ENCODE data around the gene OR13C5. TPM values are rescaled to one million over a fixed set of nuclear protein-coding genes. Genes with fewer than 3 reads are reported as not detected.
"Not testable (repeated sequence)": the region's sequence is repeated elsewhere in the genome, so short reads cannot be mapped to it uniquely, and the experiment has no call there.

OR13C5 gene, protein sequence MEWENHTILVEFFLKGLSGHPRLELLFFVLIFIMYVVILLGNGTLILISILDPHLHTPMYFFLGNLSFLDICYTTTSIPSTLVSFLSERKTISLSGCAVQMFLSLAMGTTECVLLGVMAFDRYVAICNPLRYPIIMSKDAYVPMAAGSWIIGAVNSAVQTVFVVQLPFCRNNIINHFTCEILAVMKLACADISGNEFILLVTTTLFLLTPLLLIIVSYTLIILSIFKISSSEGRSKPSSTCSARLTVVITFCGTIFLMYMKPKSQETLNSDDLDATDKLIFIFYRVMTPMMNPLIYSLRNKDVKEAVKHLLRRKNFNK
- total RNA-seq, result not detected

- intact Hi-C loops (cut with micrococcal nuclease); DNase-seq; H3K4me1 Mint-ChIP-seq (ENCODE audit: low read depth); H3K36me3 Mint-ChIP-seq; H3K9me3 Mint-ChIP-seq; H3K27ac Mint-ChIP-seq; POLR2A ChIA-PET; H3K27me3 Mint-ChIP-seq; CTCF ChIA-PET; H3K4me3 Mint-ChIP-seq: not testable (repeated sequence)
Measured at GRCh38 chr9:104599313-104599712, at the start of gene OR13C5. TSS of gene OR13C5 (minus strand) at chr9:104599413. CDS start at chr9:104599413, 0 bp downstream.

DNA sequence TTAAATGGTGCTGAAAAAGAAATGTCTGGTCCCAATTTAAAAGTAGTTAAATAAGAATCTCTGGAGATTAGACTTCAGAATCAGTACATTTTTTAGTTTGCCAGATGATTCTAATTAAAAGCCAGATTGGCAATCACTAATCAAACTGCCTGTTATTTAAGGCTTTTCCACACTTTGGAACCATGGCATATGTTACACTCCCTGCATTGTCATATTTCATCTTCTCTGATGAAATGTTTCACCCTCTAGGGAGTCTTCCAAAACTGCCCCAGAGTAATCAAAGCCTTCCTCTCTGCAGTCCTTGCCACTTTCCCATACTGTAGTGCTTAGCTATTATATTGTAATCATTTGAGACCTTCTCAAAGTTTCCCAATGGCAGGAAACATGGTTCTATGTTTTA is 36.2 kb upstream of the OR13C5 start:
- Mint-ChIP-seq H3K9me3 (peaks cover 18% of the 10 kb centered on the region), H3K27ac (no peak overlapping the region)

GRCh38 chr9:104633976-104634520 is 34.8 kb upstream of the OR13C5 start:
- Mint-ChIP-seq H3K4me3 (no peak overlapping the region), H3K27me3 (no peaks in the 10 kb centered on the region), H3K36me3 (no peaks in the 10 kb centered on the region), H3K27ac (no peak overlapping the region), H3K9me3 (peaks cover 9% of the 10 kb centered on the region), H3K4me1 (ENCODE audit: low read depth) (no peaks in the 10 kb centered on the region)
- ChIA-PET CTCF (no interaction called here), POLR2A (no interaction called here)
- DNase-seq, result no peak
- intact Hi-C loops (cut with micrococcal nuclease), result no loop called here

More for the DNA sequence above, 36.2 kb upstream of the OR13C5 start:
- H3K36me3 Mint-ChIP-seq, result no peaks in the 10 kb centered on the region
- CTCF ChIA-PET, result no interaction called here
- H3K27me3 Mint-ChIP-seq, result no peaks in the 10 kb centered on the region
- POLR2A ChIA-PET, result no interaction called here
- H3K4me3 Mint-ChIP-seq, result no peak overlapping the region
- intact Hi-C loops (cut with micrococcal nuclease), result no loop called here
- no peak for DNase-seq
- H3K4me1 Mint-ChIP-seq (ENCODE audit: low read depth), result no peaks in the 10 kb centered on the region

- H3K4me1 Mint-ChIP-seq (ENCODE audit: low read depth); H3K36me3 Mint-ChIP-seq; CTCF ChIA-PET; H3K27ac Mint-ChIP-seq; H3K4me3 Mint-ChIP-seq; POLR2A ChIA-PET; H3K9me3 Mint-ChIP-seq; DNase-seq; intact Hi-C loops (cut with micrococcal nuclease); H3K27me3 Mint-ChIP-seq: not testable (repeated sequence)
Measured at GRCh38 chr9:104625964-104626363, 26.8 kb upstream of the OR13C5 start.

GRCh38 chr9:104618104-104618503 is 18.9 kb upstream of the OR13C5 start, which contains the start of gene OR13C9:
TSS of gene OR13C9 (minus strand) at chr9:104618204. CDS start at chr9:104618204, 0 bp downstream.
- intact Hi-C loops (cut with micrococcal nuclease), result no loop called here

DNA sequence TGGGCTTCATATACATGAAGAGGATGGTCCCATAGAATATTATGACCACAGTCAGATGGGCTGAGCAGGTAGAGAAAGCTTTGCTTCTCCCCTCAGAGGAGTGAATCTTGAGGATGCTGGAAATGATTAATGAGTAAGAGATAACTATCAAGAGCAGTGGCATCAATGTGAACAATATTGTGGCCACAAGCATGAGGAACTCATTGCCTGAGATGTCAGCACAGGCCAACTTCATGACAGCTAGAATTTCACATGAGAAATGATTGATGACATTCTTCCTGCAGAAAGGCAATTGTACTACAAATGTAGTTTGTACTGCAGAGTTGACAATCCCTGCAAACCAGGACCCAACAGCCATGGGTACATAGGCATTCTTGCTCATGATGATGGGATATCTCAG is 18.2 kb upstream of the OR13C5 start:
- DNase-seq, result no peak
- Mint-ChIP-seq H3K27ac (no peak overlapping the region), H3K9me3 (peaks cover 6% of the 10 kb centered on the region), H3K4me1 (ENCODE audit: low read depth) (no peaks in the 10 kb centered on the region), H3K36me3 (no peaks in the 10 kb centered on the region), H3K27me3 (peaks cover 2% of the 10 kb centered on the region), H3K4me3 (no peak overlapping the region)
- intact Hi-C loops (cut with micrococcal nuclease), result no loop called here
- ChIA-PET POLR2A (no interaction called here), CTCF (no interaction called here)

More at GRCh38 chr9:104618104-104618503, 18.9 kb upstream of the OR13C5 start, which contains the start of gene OR13C9:
- H3K4me3 Mint-ChIP-seq, result no peak within 1 kb of the TSS
- H3K27ac Mint-ChIP-seq, result no peak within 1 kb of the TSS
- H3K4me1 Mint-ChIP-seq (ENCODE audit: low read depth), result no peaks in the 10 kb centered on the region
- no peaks in the 10 kb centered on the region for H3K36me3 Mint-ChIP-seq
- ChIA-PET CTCF (no interaction called here), POLR2A (no interaction called here)
- DNase-seq, result no peak
- H3K27me3 Mint-ChIP-seq, result no peaks in the 10 kb centered on the region
- H3K9me3 Mint-ChIP-seq, result peaks cover 6% of the 10 kb centered on the region

DNA sequence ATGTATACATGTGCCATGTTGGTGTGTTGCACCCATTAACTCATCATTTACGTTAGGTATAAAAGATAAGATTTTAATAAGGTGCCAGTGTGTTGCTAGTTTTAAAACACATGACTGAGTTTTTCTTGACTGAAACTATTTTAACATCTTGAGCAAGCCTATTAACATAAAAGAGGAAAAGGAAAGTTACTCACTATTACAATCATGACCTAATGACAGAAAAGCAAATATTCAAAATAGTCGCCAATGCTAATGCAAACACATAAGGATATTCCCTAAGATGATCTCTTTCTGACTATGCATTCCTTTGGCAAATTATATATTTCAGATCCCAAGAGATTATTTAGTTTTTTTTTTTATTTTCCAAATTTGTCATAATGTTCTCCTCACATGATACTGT is 12.0 kb upstream of the OR13C5 start:
- Mint-ChIP-seq H3K36me3 (no peaks in the 10 kb centered on the region), H3K4me1 (ENCODE audit: low read depth) (no peaks in the 10 kb centered on the region), H3K27ac (no peak overlapping the region), H3K9me3 (peaks cover 6% of the 10 kb centered on the region), H3K4me3 (no peak overlapping the region), H3K27me3 (peaks cover 2% of the 10 kb centered on the region)
- intact Hi-C loops (cut with micrococcal nuclease), result no loop called here
- no peak for DNase-seq
- ChIA-PET CTCF (no interaction called here), POLR2A (no interaction called here)

- ChIA-PET POLR2A (no interaction called here), CTCF (no interaction called here)
- Mint-ChIP-seq H3K27me3 (peaks cover 2% of the 10 kb centered on the region), H3K9me3 (no peaks in the 10 kb centered on the region), H3K36me3 (no peaks in the 10 kb centered on the region), H3K4me1 (ENCODE audit: low read depth) (no peaks in the 10 kb centered on the region), H3K4me3 (no peak overlapping the region), H3K27ac (no peak overlapping the region)
- no peak for DNase-seq
- intact Hi-C loops (cut with micrococcal nuclease), result no loop called here
Measured at GRCh38 chr9:104608336-104608735, 9.1 kb upstream of the OR13C5 start.

DNA sequence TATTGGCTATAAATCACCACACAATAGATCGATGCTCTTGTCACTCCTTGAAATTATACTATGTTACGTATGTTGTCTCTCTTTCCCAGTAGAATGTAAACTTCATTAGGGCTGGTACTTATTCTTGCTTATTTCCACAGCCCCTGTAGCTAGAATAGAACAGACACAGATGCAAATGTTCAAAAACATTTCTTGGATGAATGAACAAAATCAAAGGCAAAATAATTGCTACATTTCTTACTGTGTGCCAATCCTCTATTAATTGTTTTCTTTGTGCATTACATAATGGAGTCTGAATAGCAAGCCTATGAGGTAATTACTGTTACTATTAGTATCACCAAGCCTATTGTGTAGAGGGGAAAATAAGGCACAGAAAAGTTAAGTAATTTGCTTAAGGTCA is 6.9 kb upstream of the OR13C5 start:
- no peaks in the 10 kb centered on the region for H3K9me3 Mint-ChIP-seq
- no peaks in the 10 kb centered on the region for H3K4me1 Mint-ChIP-seq (ENCODE audit: low read depth)
- no peak overlapping the region for H3K4me3 Mint-ChIP-seq
- intact Hi-C loops (cut with micrococcal nuclease), result no loop called here
- no peak overlapping the region for H3K27ac Mint-ChIP-seq
- H3K27me3 Mint-ChIP-seq, result no peaks in the 10 kb centered on the region
- no peaks in the 10 kb centered on the region for H3K36me3 Mint-ChIP-seq
- POLR2A ChIA-PET, result no interaction called here
- CTCF ChIA-PET, result no interaction called here
- no peak for DNase-seq

DNA sequence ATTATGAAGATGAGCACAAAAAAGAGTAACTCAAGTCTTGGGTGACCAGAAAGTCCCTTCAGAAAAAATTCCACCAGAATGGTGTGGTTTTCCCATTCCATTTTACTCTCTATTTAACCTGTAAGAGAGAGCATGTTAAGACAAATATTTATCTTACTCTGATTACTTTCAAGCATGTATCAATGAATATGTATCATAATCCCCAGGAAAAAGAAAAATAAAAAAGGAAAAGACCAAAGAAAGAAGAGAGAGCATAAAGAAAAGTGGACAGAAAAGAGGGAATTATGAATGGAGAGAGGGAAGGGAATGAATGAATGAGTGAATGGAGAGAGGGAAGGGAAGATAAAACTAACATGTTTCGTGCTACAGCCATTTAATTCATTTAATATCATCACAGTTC is 6.3 kb upstream of the OR13C5 start, which contains the start of gene OR13C2:
Gene OR13C2 (minus strand): TSS at position 101 of the 400 bp plus-strand sequence. CDS start 0 bp downstream, at position 101.
- H3K36me3 Mint-ChIP-seq; H3K4me1 Mint-ChIP-seq (ENCODE audit: low read depth); POLR2A ChIA-PET; intact Hi-C loops (cut with micrococcal nuclease); DNase-seq; CTCF ChIA-PET; H3K27me3 Mint-ChIP-seq; H3K4me3 Mint-ChIP-seq; H3K9me3 Mint-ChIP-seq; H3K27ac Mint-ChIP-seq: not testable (repeated sequence)

- no peak for DNase-seq
- ChIA-PET POLR2A (no interaction called here), CTCF (no interaction called here)
- Mint-ChIP-seq H3K4me3 (no peak overlapping the region), H3K9me3 (no peaks in the 10 kb centered on the region), H3K27me3 (no peaks in the 10 kb centered on the region), H3K27ac (no peak overlapping the region), H3K36me3 (no peaks in the 10 kb centered on the region), H3K4me1 (ENCODE audit: low read depth) (no peaks in the 10 kb centered on the region)
- intact Hi-C loops (cut with micrococcal nuclease), result no loop called here
Measured at GRCh38 chr9:104604801-104605200, 5.6 kb upstream of the OR13C5 start.

- intact Hi-C loops (cut with micrococcal nuclease); H3K27me3 Mint-ChIP-seq; CTCF ChIA-PET; POLR2A ChIA-PET; H3K4me1 Mint-ChIP-seq (ENCODE audit: low read depth); H3K9me3 Mint-ChIP-seq; DNase-seq; H3K27ac Mint-ChIP-seq; H3K4me3 Mint-ChIP-seq; H3K36me3 Mint-ChIP-seq: not testable (repeated sequence)
Measured at GRCh38 chr9:104598749-104599148, 464 bp downstream of the OR13C5 start.

- Mint-ChIP-seq H3K27me3 (no peaks in the 10 kb centered on the region), H3K4me3 (no peak overlapping the region), H3K27ac (no peak overlapping the region), H3K4me1 (ENCODE audit: low read depth) (no peaks in the 10 kb centered on the region), H3K9me3 (no peaks in the 10 kb centered on the region), H3K36me3 (no peaks in the 10 kb centered on the region)
- ChIA-PET CTCF (no interaction called here), POLR2A (no interaction called here)
- no peak for DNase-seq
- intact Hi-C loops (cut with micrococcal nuclease), result no loop called here
Measured at GRCh38 chr9:104589626-104590025, 9.6 kb downstream of the OR13C5 start.
